TTC549 (cell line): ENCODE data around the gene TRPM2.
"Not testable (repeated sequence)": the region's sequence is repeated elsewhere in the genome, so short reads cannot be mapped to it uniquely, and the experiment has no call there.

Source experiments
- FAIRE-seq: peaks from 2 replicates; lab custom pipeline; 2012; peaks lifted over from hg19 to GRCh38; lab: Jason Lieb, UNC

TRPM2 gene

GRCh38 chr21:44354775-44355771 is 1.7 kb downstream of the TRPM2 start:
- no peak for FAIRE-seq

DNA sequence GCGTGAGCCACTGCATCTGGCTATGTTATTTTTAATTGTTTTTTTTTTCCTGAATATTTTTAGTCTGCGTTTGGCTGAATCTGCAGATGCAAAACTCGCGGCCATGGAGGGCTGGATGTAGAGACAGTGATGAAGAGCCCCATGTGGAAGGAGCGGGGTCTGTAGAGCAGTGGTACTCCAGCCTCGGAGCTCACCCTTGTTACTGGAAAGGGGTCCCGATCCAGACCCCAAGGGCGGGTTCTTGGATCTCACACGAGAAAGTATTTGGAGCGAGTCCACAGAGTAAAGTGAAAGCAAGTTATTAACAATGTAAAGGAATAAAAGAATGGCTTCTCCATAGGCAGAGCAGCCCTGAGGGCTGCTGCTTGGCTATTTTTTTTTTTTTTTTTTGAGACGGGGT is 2.7 kb downstream of the TRPM2 start:
- no peak for FAIRE-seq

DNA sequence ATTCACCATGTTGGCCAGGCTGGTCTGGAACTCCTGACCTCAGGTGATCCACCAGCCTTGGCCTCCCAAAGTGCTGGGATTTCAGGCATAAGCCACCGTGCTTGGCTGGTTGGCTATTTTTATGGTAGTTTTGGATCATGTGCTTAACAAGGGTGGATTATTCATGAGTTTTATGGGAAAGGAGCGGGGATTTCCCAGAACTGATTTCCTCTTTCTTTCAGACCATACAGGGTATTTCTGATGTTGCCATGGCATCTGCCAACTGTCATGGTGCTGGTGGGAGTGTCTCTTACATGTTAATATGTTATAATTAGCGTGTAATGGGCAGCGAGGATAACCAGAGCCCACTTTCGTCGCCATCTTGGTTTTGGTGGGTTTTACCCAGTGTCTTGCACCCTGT is 3.2 kb downstream of the TRPM2 start:
- FAIRE-seq = no peak

DNA sequence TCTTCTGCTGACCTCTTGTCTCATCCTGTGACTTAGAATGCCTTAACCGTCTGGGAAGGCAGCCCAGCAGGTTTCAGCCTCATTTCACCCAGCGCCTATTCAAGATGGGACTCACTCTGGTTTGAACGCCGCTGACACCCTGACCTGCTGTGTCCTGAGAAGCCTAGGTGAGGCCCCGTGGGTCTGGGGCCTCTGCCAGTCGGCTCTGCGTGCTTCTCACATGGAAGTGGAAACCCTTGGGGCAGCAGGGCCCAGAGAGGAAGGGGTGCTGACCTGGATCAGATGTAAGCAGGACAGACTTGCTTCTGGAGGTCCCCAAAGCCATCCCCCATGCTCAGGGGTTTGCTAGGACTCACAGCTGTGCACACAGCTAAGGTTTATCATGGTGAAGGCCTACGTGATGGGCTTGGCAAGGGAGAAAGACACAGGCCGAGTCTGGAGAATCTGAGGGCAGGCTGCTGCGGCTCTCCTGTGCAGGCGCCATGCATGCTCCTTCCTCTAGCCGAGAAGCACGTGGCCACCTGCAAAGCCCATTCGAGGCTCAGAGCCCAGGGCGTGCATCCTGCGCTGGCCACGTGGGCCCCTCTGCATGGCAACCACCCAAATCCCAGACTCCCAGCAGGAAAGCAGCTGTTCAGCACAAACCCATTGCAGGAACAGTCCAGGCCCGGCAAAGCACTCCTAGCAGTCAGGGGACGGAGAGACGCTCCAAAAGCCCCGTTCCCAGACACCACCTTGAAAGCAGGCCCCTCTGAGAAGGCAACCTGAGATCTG is 3.8 kb downstream of the TRPM2 start:
- no peak for FAIRE-seq

- no peak for FAIRE-seq
These were observed 6.0 kb downstream of the TRPM2 start for GRCh38 chr21:44359396-44359795.

GRCh38 chr21:44360159-44360558 is 6.7 kb downstream of the TRPM2 start:
- FAIRE-seq = no peak

DNA sequence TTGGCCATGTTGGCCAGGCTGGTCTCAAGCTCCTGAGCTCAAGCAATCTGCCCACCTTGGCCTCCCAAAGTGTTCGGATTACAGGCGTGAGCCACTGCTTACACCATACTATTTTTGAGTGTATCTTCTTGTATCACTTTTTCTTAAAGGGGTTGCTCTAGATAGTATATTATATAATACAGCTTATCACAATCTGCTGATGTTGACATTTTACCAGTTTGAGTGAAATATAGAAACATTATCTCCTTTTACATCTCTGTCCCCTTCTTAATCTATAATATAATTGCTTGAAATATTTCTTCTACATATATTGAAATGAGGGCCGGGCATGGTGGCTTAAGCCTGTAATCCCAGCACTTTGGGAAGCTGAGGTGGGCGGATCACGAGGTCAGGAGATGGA is 8.5 kb downstream of the TRPM2 start:
- not testable (repeated sequence) for FAIRE-seq

DNA sequence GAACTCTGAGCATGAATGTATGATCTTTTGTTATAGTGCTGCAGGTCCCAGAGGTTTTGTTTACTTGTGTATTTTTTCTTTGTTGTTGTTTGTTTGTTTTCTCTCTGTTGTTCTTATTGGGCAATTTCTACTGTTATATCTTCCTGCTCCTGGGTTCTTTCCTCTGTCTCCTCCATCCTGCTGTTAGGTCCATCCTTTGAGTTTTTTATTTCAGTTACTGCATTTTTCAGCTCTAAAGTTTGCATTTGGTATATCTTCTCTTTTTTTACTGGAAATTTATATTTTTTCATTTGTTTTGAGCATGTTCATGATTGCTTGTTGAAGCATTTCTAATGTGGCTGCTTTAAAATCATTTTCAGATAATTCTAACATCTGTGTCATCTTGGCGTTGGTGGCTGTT is 9.9 kb downstream of the TRPM2 start:
- no peak for FAIRE-seq

- no peak for FAIRE-seq
These were observed 11.0 kb downstream of the TRPM2 start for GRCh38 chr21:44364151-44365053.

DNA sequence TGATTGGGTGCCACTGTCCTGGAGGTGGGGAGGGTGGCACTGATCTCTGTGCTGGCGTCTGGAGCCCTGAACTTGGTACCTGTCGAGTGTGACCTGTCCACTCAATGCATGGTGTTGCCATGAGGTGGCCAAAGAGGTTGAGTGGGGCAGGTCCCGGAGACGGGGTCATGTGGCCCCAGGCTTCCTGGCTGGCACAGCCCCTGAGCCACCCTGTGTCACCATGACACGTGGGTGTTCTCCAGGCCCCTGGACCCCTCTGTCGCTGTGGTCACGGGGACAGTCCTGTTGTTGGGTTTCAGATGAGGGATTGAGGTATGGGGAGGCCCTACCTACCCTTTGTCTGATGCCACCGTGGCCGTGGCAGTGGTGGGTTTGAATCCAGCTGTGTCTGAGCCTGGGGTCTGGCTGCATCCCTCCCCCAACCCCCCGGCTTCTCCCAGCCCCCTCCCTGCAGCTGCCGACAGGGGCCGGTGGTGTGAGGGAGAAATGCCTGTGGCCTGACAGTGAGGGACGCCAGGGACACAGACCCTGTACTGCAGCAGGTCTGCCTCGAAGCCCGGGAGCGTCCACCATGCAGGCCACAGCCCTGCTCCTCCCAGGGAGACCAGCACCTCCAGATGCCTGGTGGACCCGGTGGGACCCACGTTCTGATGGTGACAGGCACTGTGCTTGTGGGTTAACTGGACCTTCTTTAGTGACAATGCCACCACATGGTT is 12.0 kb downstream of the TRPM2 start:
- FAIRE-seq = no peak

- no peak for FAIRE-seq
These were observed 12.7 kb downstream of the TRPM2 start for GRCh38 chr21:44365967-44366585.

- FAIRE-seq = no peak
These were observed 13.3 kb downstream of the TRPM2 start for GRCh38 chr21:44366586-44367211.

DNA sequence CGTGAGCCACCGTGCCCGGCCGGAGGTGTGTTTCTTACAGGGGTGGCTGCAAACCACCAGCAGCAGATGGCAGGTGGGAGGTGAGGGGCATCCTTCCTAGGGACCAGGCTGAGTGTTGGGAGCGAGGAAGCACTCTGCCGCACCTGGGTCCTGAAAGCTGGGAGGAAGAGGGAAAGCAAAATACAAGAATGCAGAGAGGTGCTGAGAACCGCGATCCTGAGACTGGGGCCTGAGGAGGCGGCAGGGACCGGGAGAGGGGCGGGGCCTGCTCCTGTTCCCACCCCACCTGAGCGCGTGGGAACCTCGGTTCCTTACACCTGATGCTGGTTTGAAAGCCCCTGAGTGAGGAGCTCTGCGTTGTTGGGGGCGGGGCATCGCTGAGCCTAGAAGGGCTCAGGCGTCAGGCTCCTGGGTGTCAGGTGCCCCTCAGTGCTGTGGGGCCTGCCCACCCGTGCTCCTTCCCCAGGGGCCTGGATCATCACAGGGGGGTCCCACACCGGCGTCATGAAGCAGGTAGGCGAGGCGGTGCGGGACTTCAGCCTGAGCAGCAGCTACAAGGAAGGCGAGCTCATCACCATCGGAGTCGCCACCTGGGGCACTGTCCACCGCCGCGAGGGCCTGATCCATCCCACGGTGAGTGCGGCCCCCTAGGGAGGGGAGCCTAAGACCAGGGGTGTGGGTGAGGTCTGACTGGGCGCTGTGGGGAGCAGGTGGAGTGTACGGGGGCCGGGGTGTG is 15.5 kb downstream of the TRPM2 start:
- no peak for FAIRE-seq

- no peak for FAIRE-seq
These were observed 16.8 kb downstream of the TRPM2 start for GRCh38 chr21:44370027-44370735.

DNA sequence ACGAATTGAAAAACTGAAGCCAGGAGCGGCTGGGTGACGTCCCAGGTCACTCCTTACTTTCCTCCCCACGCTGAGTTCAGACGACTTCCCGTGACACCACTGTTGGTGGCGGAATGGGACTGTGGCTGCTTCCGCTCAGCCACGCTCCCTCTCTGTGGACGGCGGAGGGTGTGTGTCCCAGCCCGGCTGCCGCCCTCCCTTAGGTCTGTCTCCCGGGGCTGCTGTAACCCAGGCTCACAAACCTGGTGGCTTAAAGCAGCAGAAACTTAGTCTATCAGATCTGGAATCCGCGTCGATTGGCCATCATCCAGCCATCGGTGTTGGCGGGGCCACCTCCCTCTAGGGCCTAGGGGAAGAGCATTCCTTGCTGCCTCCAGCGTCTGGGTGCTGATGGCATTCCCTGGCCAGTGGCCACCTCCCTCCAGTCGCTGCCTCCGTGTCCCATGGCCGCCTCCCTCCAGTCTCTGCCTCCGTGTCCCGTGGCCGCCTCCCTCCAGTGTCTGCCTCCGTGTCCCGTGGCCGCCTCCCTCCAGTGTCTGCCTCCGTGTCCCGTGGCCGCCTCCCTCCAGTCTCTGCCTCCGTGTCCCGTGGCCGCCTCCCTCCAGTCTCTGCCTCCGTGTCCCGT is 17.5 kb downstream of the TRPM2 start:
- FAIRE-seq = no peak

DNA sequence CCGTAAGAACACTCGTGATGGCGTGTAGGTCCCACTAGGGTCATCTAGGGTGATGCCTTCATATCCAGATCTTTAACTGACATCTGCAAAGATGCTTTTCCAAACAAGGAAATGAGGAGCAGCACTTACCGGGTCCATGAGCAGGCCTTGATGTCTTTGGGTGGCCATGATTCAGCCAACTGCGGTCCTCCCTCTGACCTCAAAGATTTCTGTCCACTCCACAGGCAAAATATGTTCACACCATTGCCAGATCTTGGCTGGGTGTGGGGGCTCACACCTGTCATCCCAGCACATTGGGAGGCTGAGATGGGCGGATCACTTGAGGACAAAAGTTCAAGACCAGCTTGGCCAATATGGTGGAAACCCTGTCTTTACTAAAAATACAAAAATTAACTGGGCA is 18.2 kb downstream of the TRPM2 start:
- no peak for FAIRE-seq

DNA sequence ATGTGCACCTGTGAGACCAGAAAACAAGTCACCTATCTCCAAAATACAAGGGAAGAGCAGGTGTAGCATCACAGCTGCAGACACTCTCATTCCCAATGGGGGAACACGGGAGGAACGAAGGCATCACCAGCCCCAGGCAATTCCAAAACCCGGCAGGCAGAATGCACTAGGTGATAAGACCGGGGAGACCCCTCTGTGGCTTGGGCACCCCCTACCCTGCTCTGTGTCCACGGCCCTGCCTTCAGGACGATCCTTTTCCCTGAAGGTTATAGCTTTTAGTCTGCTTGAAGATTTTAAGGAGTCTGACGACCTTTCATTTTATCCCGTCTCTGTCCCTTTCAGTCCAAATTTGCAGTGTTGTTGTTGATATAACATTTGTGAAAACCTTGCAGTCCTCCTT is 19.2 kb downstream of the TRPM2 start:
- no peak for FAIRE-seq

DNA sequence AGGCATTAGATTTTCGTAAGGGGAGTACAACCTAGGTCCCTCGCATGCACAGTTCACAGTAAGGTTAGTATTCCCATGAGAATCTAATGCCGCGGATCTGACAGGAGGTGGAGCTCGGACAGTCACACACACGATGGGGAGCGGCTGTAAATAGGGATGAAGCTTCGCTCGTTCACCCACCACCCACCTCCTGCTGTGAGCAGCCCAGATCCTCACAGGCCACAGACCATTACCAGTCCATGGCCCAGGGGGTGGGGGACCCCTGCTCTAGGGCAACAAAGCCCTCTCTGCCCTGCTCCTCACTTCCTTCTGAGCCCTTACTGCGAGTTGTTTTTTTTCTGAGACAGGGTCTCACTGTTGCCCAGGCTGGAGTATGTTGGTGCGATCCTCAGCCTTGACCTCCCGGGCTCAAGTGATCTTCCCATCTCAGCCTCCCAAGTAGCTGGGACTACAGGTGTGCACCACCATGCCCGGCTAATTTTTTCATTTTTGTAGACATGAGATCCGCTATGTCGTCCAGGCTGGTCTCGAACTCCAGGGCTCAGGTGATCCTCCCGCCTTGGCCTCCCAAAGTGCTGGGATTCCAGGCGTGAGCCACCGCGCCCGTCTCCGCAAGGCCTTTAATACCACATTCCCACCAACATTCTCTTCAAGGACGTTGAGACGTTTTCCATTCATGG is 21.3 kb downstream of the TRPM2 start:
- no peak for FAIRE-seq
